Tibial nerve (tissue), 4 donors: ENCODE results near the gene PAPPA.

Experiments
- EP300 ChIP-seq, 2 donors: sonication (generic); formaldehyde crosslinking; IDR thresholded peaks; one replicate each; pipeline ENCODE4 v1.6.1; 2017; ENCODE audit warnings: antibody characterized with exemption in 2 of 2, mild to moderate bottlenecking in 1 of 2
- POLR2A ChIP-seq, 2 donors: fragments of 450-650 bp; IDR thresholded peaks; one replicate each; pipeline ENCODE4 v1.6.1; 2017; ENCODE audit warnings: antibody characterized with exemption in 2 of 2, mild to moderate bottlenecking in 2 of 2, moderate library complexity in 2 of 2
- TF ChIP-seq, protein P1 (sequence below), 5 experiments: fragments of 200-600 bp in 3 of 5; fragments of 450-650 bp in 2 of 5; sonication (generic) in 3 of 5; IDR thresholded peaks; one replicate each; pipeline ENCODE4 v1.5.1; 2016 to 2019; ENCODE audit warnings: antibody characterized with exemption in 5 of 5, mild to moderate bottlenecking in 3 of 5, moderate library complexity in 2 of 5

DNA sequence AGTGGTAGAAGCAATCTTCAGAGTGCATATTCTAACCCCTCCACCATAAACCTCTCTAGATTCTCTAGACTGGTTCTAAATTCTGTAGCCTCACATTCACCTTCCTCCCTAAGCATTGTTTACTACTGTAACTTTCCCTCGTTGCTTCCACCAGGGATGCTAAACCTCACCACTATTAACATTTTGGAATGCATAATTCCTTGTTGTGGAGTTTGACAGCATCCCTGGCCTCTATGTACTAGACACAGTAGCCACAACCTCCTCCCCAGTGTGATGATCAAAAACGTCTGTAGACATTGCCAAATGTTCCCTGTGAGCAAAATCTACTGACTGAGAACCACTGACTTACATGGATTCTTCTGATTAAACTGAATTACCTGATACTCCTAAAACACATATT is 18.6 kb downstream of the PAPPA start:
- TF ChIP-seq EP300 (IDR thresholded peaks at IDR 0.05) (no peak), POLR2A (IDR thresholded peaks at IDR 0.05) (no peak)
- TF ChIP-seq, protein P1, sequence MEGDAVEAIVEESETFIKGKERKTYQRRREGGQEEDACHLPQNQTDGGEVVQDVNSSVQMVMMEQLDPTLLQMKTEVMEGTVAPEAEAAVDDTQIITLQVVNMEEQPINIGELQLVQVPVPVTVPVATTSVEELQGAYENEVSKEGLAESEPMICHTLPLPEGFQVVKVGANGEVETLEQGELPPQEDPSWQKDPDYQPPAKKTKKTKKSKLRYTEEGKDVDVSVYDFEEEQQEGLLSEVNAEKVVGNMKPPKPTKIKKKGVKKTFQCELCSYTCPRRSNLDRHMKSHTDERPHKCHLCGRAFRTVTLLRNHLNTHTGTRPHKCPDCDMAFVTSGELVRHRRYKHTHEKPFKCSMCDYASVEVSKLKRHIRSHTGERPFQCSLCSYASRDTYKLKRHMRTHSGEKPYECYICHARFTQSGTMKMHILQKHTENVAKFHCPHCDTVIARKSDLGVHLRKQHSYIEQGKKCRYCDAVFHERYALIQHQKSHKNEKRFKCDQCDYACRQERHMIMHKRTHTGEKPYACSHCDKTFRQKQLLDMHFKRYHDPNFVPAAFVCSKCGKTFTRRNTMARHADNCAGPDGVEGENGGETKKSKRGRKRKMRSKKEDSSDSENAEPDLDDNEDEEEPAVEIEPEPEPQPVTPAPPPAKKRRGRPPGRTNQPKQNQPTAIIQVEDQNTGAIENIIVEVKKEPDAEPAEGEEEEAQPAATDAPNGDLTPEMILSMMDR (IDR thresholded peaks at IDR 0.05) = no peak
